Sciatic nerve (tissue), 2 donors: ENCODE measurements around the gene NDC1. TPM values are rescaled to one million over a fixed set of nuclear protein-coding genes. Genes with fewer than 3 reads are reported as not detected.
"Not testable (repeated sequence)": the region's sequence is repeated elsewhere in the genome, so short reads cannot be mapped to it uniquely, and the experiment has no call there.

Experiments used
- ATAC-seq: fragments of 200-7000 bp; cut with Tn5 transposase; one replicate; pipeline ENCODE4 v1.9.1; 2020; ENCODE audit warnings: mild to moderate bottlenecking, moderate library complexity
- DNase-seq: peaks from one replicate; pipeline ENCODE4 v3.0.0-alpha.2; 2020; ENCODE audit warnings: low spot score
- intact Hi-C: fragments of 100-400 bp; cut with DNase I; formaldehyde crosslinking; loops from one replicate; pipeline ENCODE4 v1.14.2; 2022
- total RNA-seq: library from RNA; stranded (reverse); fragmentation: NEBNext Ultra II Directional; extraction: Animal tissue kit (Norgen Biotek cat#: 25700); gene quantifications from one replicate; pipeline ENCODE4 v1.2.1, GENCODE V29; 2021
- donor health status: DM: no; HTN: no; CAD: no.
- donor health status: DM: no; HTN: no; CAD: no.

The NDC1 gene
- total RNA-seq, 1 donor from 2014 or later: 8.0 TPM

DNA sequence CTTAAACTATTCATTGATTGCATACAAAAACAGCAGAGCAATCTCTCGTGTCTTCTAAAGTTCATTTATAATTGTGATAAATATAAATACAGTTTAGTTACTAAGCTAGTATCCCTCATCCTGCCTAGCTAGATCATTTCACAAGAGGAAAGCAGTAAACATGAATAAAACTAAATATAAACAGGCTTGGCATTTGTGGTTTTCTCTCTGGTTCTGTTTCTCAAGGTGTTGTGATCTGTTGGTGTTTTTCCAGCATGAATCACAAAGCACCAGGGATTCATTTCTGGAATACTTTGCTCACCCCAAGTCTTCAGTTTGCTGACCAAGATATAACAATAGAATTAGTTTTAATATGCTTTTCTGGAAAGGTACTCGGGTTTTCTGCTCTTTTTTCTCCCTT is 66.4 kb downstream of the NDC1 start:
- intact Hi-C loops: no loop called here
- ATAC-seq (no peak), DNase-seq (no peak)

GRCh38 chr1:53769780-53770179 is 68.3 kb downstream of the NDC1 start:
- intact Hi-C loops: no loop called here
- ATAC-seq: no peak
- DNase-seq: no peak

GRCh38 chr1:53769184-53769583 is 68.9 kb downstream of the NDC1 start:
- intact Hi-C loops: no loop called here
- no peak for ATAC-seq
- DNase-seq: no peak

DNA sequence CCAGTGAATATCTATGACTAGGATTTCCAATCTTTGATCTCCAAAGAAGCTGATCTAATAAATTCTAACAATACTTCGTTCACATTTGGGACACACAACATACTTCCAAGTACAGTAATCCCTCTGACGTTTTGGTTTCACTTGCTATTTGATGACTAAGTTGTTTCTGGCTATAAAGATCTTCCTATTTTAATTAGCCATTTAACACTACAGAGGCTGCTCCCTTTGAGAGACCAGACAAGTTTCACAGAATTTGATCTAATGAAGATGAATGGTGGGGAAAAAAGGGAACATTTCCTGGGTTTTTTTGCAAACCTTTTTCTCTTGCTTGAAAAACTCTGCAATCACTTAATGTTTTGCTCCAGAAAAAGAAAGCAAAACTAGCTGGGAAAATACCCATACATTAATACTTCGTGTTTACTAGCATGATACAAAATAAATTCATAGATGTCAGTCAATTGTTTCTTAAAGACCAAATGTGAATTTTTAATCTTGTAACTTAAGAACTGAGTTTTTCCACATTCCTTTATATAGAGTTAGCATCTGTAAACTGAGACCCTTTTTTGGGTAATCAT is 71.2 kb downstream of the NDC1 start:
- ATAC-seq: no peak
- DNase-seq: no peak
- intact Hi-C loops: no loop called here

GRCh38 chr1:53766194-53766742 is 71.8 kb downstream of the NDC1 start:
- intact Hi-C loops: no loop called here
- DNase-seq (no peak), ATAC-seq (no peak)

- no peak for ATAC-seq
- intact Hi-C loops: no loop called here
These were observed 72.4 kb downstream of the NDC1 start for GRCh38 chr1:53765657-53766056.

DNA sequence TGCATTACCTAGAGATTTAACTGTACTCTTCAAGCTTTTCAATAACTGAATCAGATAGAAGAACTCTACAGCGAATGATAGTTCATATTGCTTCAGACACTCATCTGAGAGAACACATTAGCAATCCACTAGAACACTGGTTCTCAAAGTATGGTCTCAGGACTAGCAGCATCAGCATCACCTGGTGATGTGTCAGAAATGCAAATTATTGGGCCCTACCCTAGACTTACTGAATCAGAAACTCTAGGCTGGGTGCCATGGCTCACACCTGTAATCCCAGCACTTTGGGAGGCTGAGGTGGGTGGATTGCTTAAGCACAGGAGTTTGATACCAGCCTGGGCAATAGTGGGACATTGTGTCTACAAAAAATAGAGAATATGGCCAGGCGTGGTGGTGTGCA is 74.2 kb downstream of the NDC1 start:
- ATAC-seq (no peak), DNase-seq (no peak)
- intact Hi-C loops: no loop called here

More at GRCh38 chr1:53765657-53766056, 72.4 kb downstream of the NDC1 start:
- no peak for DNase-seq

DNA sequence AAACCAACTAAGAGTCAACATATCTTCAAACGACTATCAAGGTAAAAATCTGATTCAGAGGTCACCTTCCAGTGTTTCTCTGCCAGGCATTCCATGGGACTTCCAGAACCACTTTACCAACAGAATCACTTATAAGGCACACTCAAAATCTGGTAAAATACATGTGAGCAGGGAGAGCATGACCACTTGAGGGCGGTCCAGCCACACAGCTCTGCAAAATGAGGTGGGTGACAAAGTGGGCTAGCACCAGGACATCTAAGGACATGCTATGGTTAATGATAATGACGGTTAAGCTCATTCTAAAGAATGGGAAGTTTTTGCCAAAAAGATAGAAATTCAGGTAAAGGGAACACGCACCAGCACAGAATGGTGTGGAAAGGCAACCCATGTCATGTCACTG is 74.6 kb downstream of the NDC1 start:
- intact Hi-C loops: no loop called here
- no peak for ATAC-seq
- DNase-seq: no peak

DNA sequence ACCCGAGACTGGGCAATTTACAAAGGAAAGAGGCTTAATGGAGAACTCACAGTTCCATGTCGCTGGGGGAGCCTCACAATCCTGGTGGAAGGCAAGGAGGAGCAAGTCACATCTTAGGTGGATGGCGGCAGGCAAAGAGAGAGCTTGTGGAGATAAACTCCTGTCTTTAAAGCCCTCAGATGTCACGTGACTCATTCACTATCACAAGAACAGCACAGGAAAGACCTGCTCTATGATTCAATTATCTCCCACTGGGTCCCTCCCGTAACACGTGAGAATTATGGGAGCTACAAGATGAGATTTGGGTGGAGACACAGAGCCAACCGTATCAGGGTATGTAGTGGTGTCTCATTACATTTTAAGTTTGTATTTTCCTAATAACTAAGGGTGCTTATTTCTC is 77.6 kb downstream of the NDC1 start:
- intact Hi-C loops, DNase-seq, ATAC-seq: not testable (repeated sequence)

DNA sequence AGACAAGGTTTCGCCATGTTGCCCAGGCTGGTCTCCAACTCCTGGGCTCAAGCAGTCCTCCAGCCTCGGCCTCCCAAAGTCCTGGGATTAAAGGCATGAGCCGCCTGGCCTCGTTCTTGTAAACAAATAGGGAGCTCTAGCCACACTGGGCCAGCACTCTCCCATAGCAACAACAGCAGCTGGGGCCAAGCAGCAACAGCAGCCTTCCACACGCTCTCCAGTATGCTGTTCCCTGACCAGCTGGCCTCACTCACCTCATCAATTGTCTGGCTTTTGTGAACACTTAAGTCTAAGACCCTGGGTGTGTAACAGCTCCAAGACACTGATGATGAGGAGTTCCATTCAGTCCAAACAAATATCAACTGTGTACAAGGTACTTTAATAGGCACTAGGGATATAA is 82.2 kb downstream of the NDC1 start:
- intact Hi-C loops: loop anchor here (10.0 kb wide), 1 partner anchor 271 kb away; no protein-coding TSS in a partner anchor
- DNase-seq (no peak), ATAC-seq (no peak)

- DNase-seq: peak; percentile 64
These were observed 83.4 kb downstream of the NDC1 start for GRCh38 chr1:53754484-53755312.

GRCh38 chr1:53752281-53752680 is 85.8 kb downstream of the NDC1 start:
- ATAC-seq (no peak), DNase-seq (no peak)
- intact Hi-C loops: loop anchor here (10.0 kb wide), 1 partner anchor 267 kb away; no protein-coding TSS in a partner anchor

More at GRCh38 chr1:53754484-53755312, 83.4 kb downstream of the NDC1 start:
- ATAC-seq: peak; percentile 46
- intact Hi-C loops: loop anchor here (10.0 kb wide), 1 partner anchor 270 kb away; no protein-coding TSS in a partner anchor

DNA sequence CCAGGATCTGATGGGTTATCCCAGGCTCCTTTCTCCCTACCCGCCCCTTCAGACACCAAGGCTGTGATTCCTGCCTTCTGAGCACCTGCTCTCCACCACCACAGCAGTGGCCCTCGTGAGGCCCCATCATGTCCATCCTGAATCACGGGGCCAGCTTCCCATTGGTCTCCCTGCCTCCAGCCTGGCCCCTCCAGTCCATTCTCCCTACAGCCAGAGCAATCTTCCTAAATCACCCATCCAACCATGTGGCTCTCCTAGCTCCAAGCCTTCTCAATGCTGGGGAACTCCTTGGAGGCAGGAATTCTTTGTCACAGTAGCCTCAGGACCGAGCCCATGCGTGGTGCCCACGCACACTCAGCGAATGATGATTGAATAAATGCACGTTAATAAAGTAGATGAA is 90.3 kb downstream of the NDC1 start:
- intact Hi-C loops: no loop called here
- DNase-seq (no peak), ATAC-seq (no peak)

DNA sequence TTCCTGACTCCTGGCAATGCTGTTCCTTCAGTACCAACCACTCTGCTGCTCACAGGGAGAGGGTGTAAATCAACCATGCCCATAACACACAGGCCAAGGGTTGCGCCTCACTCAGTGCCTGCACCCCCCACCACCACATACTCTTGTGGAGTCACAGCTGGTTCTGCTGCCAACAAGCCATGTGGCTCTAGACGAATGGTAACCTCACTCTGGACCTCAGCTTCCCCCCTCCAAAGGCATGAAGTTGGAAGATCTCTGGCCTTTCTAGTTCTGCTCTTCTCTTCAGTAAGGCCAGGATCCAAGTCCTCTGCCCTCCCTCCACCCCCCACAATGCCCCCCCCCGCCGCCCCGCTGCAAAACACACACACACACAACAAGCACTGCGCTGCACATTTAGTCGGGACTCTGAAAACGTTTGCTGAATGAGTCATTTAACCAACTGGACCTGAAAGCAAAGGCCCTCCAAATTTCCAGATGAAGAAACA is 97.4 kb downstream of the NDC1 start:
- intact Hi-C loops: no loop called here
- DNase-seq (no peak), ATAC-seq (no peak)

GRCh38 chr1:53739109-53739681 is 98.9 kb downstream of the NDC1 start, which contains the start of gene GLIS1:
TSS of gene GLIS1 (minus strand) at chr1:53739164. CDS start at chr1:53738064, 1,100 bp downstream.
- peak; percentile 96 for ATAC-seq
- peak; percentile 87 for DNase-seq
- intact Hi-C loops: no loop called here

- ATAC-seq (peak; percentile 48), DNase-seq (no peak)
- intact Hi-C loops: no loop called here
These were observed 99.6 kb downstream of the NDC1 start for GRCh38 chr1:53738205-53739108.

DNA sequence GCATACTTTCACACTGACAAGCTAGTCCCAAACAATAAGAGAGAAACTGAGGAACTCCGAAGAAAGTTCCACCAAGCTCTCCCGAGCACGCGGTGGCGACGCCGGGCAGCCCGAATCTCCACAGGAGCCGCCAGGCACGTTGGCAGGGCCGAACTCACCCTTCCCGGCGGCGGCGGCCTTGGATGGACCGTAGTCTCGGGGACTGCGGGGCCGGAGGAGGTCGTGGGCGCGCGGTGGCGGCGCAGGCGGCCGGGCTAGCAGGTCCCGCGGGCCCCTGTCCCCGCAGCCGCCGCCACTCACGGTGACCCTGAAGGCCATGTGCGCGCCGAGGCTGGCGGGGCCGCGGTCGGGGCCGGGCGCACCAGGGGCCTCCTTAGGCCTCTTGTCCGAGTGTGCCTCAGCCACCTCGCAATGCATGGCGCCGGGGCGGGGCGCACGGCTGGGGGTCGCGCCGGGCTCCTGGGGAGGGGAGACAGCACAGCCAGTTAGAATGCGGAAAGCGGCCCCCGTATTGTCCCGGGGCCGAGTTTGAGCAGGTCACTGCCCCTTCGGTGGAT is 100.4 kb downstream of the NDC1 start:
- ATAC-seq (no peak), DNase-seq (no peak)
- intact Hi-C loops: no loop called here

GRCh38 chr1:53736290-53736689 is 101.8 kb downstream of the NDC1 start:
- ATAC-seq: no peak
- intact Hi-C loops: no loop called here

More at GRCh38 chr1:53736290-53736689, 101.8 kb downstream of the NDC1 start:
- no peak for DNase-seq
